Bone marrow (tissue), 2 donors: ENCODE measurements around the gene NRF1.

Source experiments
- DNase-seq, 2 donors: peaks; one replicate each; lab custom pipeline; 2025; lab: John Stamatoyannopoulos, UW

The NRF1 gene

GRCh38 chr7:129771201-129771927, 159.8 kb downstream of the NRF1 start:
- no peak for DNase-seq

- DNase-seq = no peak
These were observed 160.5 kb downstream of the NRF1 start for GRCh38 chr7:129771928-129772479.

- DNase-seq = no peak
These were observed 161.2 kb downstream of the NRF1 start for GRCh38 chr7:129772646-129773280.

GRCh38 chr7:129773328-129773731, 161.8 kb downstream of the NRF1 start:
- no peak for DNase-seq

GRCh38 chr7:129773871-129774270, 162.4 kb downstream of the NRF1 start:
- no peak for DNase-seq

GRCh38 chr7:129774359-129774758, 162.8 kb downstream of the NRF1 start:
- no peak for DNase-seq

- no peak for DNase-seq
These were observed 163.6 kb downstream of the NRF1 start for GRCh38 chr7:129774871-129775694.

GRCh38 chr7:129775695-129776361, 164.3 kb downstream of the NRF1 start:
- DNase-seq = no peak

- no peak for DNase-seq
These were observed 164.8 kb downstream of the NRF1 start for GRCh38 chr7:129776362-129776722.

- no peak for DNase-seq
These were observed 165.8 kb downstream of the NRF1 start for GRCh38 chr7:129777195-129777844.

GRCh38 chr7:129777993-129778769, 166.7 kb downstream of the NRF1 start:
- DNase-seq = no peak

- DNase-seq = no peak
These were observed 167.5 kb downstream of the NRF1 start for GRCh38 chr7:129778770-129779601.

GRCh38 chr7:129779602-129780256, 168.2 kb downstream of the NRF1 start:
- peak in 1 of 2 donors; percentile 39 for DNase-seq

GRCh38 chr7:129780257-129780973, 168.9 kb downstream of the NRF1 start:
- peak in 1 of 2 donors; percentile 23 for DNase-seq

- DNase-seq = no peak
These were observed 169.7 kb downstream of the NRF1 start for GRCh38 chr7:129780974-129781927.

GRCh38 chr7:129781928-129782817, 170.7 kb downstream of the NRF1 start:
- no peak for DNase-seq
